ENCODE data around the gene TARBP2. TPM values are rescaled to one million over a fixed set of nuclear protein-coding genes. Genes with fewer than 3 reads are reported as not detected.

TARBP2 gene
- polyA plus RNA-seq, 3 donors: 16.6 to 39.4 (median 24.4) TPM

GRCh38 chr12:53524476-53524875, 23.4 kb downstream of the TARBP2 start:
- Mint-ChIP-seq H3K27ac (peak overlapping the region in 1 of 7 donors; percentile 29), H3K4me1 (no peaks in the 10 kb centered on the region), H3K9me3 (no peaks in the 10 kb centered on the region), H3K27me3 (ENCODE audit: low read depth in 3 of 3) (no peaks in the 10 kb centered on the region), H3K36me3 (peaks cover 72 to 93% of the 10 kb centered on the region in 2 donors), H3K4me3 (no peak overlapping the region)
- 98% methylated on average over 9 of the region's 13 CpGs for WGBS (ENCODE audit: insufficient coverage)
- intact Hi-C loops (cut with micrococcal nuclease): no loop called here
- Histone ChIP-seq H3K9me3 (replicated peaks in 1 of 2; ENCODE audit: control insufficient read depth in 1 of 2, insufficient read depth in 1 of 2, low read length in 2 of 2) (no peaks in the 10 kb centered on the region), H3K4me1 (ENCODE audit: control insufficient read depth in 1 of 2, insufficient read depth in 2 of 2, low read length in 2 of 2) (no peaks in the 10 kb centered on the region), H3K4me2 (replicated peaks; ENCODE audit: extremely low read depth, low read length, poor library complexity, severe bottlenecking) (no peak overlapping the region), H3K27ac (ENCODE audit: low read depth in 1 of 2, low read length in 2 of 2) (no peak overlapping the region), H3K79me2 (ENCODE audit: insufficient read depth, low read length) (no peaks in the 10 kb centered on the region), H3K36me3 (replicated peaks in 1 of 2; ENCODE audit: control insufficient read depth in 1 of 2, insufficient read depth in 2 of 2, low read length in 2 of 2) (peaks cover 82 to 88% of the 10 kb centered on the region in 2 donors), H2AFZ (ENCODE audit: insufficient read depth, low read depth, low read length, poor library complexity, severe bottlenecking) (no peak overlapping the region), H4K20me1 (ENCODE audit: insufficient read depth, low read length) (no peaks in the 10 kb centered on the region), H3K4me3 (replicated peaks in 1 of 3; ENCODE audit: low read depth in 2 of 3, low read length in 3 of 3) (no peak overlapping the region), H3K9ac (ENCODE audit: insufficient read depth, low read length, poor library complexity, severe bottlenecking) (no peak overlapping the region), H3K27me3 (ENCODE audit: control insufficient read depth in 2 of 2, insufficient read depth in 2 of 2, low read length in 2 of 2) (no peaks in the 10 kb centered on the region)
- no peak for DNase-seq
- no peak for TF ChIP-seq CTCF (IDR thresholded peaks at IDR 0.05)

- Histone ChIP-seq H4K20me1 (ENCODE audit: insufficient read depth, low read length) (no peaks in the 10 kb centered on the region), H3K79me2 (ENCODE audit: insufficient read depth, low read length) (no peaks in the 10 kb centered on the region), H2AFZ (ENCODE audit: insufficient read depth, low read depth, low read length, poor library complexity, severe bottlenecking) (no peak overlapping the region), H3K4me3 (replicated peaks in 1 of 3; ENCODE audit: low read depth in 2 of 3, low read length in 3 of 3) (no peak overlapping the region), H3K9me3 (replicated peaks in 1 of 2; ENCODE audit: control insufficient read depth in 1 of 2, insufficient read depth in 1 of 2, low read length in 2 of 2) (no peaks in the 10 kb centered on the region), H3K27ac (ENCODE audit: low read depth in 1 of 2, low read length in 2 of 2) (no peak overlapping the region), H3K4me2 (replicated peaks; ENCODE audit: extremely low read depth, low read length, poor library complexity, severe bottlenecking) (no peak overlapping the region), H3K27me3 (ENCODE audit: control insufficient read depth in 2 of 2, insufficient read depth in 2 of 2, low read length in 2 of 2) (no peaks in the 10 kb centered on the region), H3K36me3 (replicated peaks in 1 of 2; ENCODE audit: control insufficient read depth in 1 of 2, insufficient read depth in 2 of 2, low read length in 2 of 2) (peaks cover 78 to 88% of the 10 kb centered on the region in 2 donors), H3K4me1 (ENCODE audit: control insufficient read depth in 1 of 2, insufficient read depth in 2 of 2, low read length in 2 of 2) (peaks cover 11 to 12% of the 10 kb centered on the region in 2 donors), H3K9ac (ENCODE audit: insufficient read depth, low read length, poor library complexity, severe bottlenecking) (no peak overlapping the region)
- Mint-ChIP-seq H3K36me3 (peaks cover 65 to 93% of the 10 kb centered on the region in 2 donors), H3K27me3 (ENCODE audit: low read depth in 3 of 3) (no peaks in the 10 kb centered on the region), H3K4me1 (peaks cover 16% of the 10 kb centered on the region), H3K9me3 (peaks cover 0 to 2% (median 0%) of the 10 kb centered on the region in 7 donors), H3K27ac (no peak overlapping the region), H3K4me3 (no peak overlapping the region)
- no peak for DNase-seq
- intact Hi-C loops (cut with micrococcal nuclease): no loop called here
- 88% methylated on average over 2 of the region's 2 CpGs for WGBS (ENCODE audit: insufficient coverage)
- no peak for TF ChIP-seq CTCF (IDR thresholded peaks at IDR 0.05)
Observed at GRCh38 chr12:53530061-53530460, 29.0 kb downstream of the TARBP2 start.

Measured in CD14-positive monocyte (primary cell).